ENCODE data around the gene KLK15.

Gene KLK15

DNA sequence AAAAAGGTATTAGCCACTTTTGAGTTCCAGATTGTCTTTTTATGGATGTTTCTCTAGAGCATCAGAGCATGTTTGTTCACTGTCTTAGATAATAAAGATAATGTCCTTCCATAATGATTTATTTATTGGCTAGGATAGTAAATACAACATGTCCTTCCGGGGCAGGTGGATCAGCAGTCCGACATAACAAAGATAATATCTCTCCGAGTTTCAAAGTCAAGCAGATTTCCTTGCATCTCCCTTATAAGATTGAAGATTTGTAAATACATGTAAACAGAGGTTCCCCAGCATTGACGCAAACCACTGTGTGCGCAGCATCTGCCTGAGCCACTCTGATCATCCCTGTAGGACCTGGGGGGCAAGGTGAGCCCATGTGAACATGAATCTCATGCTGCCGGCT is 8.8 kb upstream of the KLK15 start:
- DNase-seq, result no peak

GRCh38 chr19:50839712-50840655 is 6.6 kb upstream of the KLK15 start:
- no peak for DNase-seq

DNA sequence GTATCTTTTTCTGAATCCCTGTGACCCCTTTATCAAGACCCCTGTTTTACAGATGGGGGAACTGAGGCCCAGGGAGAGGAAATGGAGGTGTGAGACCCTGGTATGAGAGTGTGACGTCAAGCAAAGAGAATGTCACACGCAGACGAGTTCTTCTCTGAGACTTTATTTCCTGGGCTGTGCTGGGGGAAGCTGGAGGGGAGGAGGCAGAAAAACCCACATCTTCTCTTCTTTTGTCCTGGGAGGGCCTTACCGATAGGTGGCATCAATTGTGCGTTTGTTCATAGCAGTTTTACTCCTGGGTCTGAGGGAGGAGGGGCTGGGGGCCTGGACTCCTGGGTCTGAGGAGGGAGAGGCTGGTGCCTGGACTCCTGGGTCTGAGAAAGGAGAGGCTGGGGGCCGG is 4.9 kb upstream of the KLK15 start:
- DNase-seq, result no peak

DNA sequence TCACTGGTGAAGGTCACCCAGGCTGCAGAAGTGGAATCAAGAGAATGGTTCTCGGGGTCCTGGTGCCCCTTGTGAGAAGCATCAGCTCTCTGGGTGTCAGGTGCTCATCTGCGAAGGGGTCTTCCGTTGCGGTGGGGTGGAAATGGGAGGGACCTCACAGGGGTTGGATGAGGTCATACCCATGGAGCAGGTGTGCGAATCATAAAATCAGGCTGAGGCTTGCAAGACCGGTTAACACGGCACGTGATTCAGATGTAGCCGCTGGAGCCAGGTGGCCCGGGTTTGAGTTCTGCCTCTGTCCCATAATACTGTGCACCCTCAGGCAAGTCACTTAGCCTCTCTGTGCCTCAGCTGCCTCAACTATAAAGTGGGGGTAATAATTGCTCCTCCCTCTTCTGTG is 3.9 kb upstream of the KLK15 start:
- no peak for DNase-seq

- no peak for DNase-seq
Measured at GRCh38 chr19:50836543-50837195, 3.3 kb upstream of the KLK15 start.

DNA sequence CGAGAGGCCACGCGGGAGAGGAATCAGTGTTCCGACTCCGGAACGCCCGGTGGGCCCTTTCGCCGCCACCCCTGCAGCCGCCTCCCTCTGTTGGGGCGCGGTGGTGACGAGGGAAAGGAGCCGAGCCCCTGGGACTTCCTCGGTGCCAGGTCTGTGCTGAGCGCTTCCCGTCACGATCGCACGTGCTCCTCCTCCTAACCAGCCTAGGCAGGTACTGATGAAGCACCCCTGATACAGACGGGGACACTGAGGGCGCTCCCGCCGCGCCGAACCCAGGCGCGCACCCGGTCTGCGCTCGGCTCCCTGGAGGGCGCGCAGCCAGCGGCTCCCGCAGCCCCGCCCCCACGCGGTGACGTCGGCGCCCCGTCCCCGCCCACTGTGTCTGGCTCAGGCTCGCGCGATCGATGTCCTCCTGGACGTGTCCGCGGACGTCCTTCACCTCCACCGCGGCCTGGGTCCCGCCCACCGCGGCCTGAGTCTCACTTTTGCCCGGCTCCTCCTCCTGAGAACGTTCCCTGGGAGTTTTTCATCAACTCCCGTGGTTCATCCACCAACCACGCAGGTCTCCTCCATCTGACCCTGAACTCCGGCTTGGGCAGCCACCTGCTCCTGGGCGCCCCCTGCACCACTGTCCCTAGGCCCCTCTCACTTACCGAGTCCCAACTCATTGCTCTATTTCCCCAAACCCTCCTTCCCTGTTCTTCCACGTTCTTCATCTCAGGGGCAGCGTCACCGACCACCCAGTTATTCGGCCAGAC is 2.6 kb upstream of the KLK15 start:
- DNase-seq, result no peak

DNA sequence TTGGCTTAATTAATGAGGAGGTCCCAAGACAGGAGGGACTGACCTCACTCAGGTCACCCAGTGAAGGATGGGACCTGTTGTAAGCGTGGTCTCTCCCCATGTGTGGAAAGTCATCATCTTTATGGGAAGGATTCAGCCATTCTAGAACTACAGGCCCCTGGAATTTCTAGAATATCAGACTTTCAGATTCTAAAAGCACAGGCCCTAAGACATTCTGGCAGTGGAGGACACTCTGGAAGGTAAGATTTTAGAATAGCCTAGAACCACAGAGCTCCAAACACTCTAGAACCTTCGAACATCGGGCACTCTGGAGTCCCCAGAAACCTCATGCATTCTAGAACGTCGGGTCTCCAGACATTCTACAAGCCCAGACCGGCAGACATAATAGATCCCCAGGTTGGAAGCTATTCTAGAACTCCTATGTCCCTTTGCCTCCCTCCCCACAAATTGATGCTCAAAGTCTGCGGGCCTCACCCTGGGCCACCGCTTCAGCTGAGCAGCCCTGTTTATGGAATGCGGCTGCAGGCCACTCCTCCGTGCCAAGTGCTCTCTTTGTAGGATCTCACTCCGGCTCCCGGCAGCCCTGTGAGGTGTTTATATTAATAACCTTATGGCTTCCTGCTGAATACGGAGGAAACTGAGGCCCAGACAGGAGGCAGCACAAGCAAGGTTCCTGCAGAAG is 1.9 kb upstream of the KLK15 start:
- DNase-seq, result no peak

- DNase-seq, result no peak
Measured at GRCh38 chr19:50833802-50834167, 411 bp upstream of the KLK15 start.

DNA sequence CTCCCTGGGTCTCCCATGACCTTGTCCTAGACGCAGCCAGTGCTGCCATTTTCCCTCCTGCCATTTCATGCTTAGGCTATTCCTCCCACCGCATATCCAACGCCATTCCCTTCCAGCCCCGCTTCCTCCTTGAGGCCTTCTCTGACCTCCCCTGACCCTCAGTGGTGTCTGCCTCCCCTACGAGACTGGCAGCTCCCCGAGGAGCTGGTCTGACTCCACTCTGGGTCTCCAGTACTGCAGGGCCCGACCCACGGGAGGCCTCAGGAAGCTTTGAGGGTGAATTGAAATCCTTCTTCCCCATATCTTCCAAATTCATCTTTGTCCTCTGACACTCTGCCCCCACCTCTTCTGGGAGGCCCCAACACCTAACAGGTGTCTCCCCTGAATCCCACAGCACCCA is 708 bp downstream of the KLK15 start:
- DNase-seq, result no peak

DNA sequence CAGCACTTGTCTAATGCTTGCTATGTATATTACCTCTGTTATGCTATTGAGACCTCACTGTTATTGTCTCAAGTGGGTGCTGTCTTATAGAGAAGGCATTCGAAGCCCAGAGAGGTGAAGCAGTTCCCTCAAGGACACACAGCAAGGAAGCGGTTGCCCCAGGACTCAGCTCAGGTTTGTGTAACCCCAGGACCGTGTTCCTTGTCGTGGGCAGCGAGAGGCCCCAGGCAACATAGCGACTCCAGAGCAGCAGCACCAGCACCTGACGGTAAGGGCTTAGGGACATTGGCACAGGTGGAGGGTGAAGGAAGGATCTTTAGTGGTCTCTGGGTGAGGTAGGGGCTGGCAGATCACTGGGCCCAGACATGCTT is 2.4 kb downstream of the KLK15 start:
- no peak for DNase-seq

- DNase-seq, result no peak
Measured at GRCh38 chr19:50830266-50831025, 2.9 kb downstream of the KLK15 start.

DNA sequence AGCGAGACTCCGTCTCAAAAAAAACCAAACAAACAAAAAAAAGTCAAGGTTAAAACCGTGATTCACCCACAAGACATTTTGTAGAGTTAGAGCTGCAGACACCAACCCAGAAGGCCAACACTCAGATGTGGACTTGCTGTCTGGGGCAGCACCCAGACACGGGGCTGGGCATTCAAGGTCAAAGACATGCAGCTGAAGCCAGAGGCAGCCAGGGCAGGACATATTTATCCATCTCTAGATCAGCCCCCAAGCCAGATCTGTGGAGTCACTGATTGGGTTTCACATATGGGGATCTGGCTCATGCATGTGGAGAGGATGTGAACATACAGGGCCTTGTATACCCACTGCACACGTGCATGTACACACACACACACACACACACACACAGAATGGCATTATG is 3.6 kb downstream of the KLK15 start:
- DNase-seq, result no peak

- DNase-seq, result no peak
Measured at GRCh38 chr19:50827476-50827875, 5.9 kb downstream of the KLK15 start.

GRCh38 chr19:50826492-50827240 is 6.7 kb downstream of the KLK15 start:
- no peak for DNase-seq

DNA sequence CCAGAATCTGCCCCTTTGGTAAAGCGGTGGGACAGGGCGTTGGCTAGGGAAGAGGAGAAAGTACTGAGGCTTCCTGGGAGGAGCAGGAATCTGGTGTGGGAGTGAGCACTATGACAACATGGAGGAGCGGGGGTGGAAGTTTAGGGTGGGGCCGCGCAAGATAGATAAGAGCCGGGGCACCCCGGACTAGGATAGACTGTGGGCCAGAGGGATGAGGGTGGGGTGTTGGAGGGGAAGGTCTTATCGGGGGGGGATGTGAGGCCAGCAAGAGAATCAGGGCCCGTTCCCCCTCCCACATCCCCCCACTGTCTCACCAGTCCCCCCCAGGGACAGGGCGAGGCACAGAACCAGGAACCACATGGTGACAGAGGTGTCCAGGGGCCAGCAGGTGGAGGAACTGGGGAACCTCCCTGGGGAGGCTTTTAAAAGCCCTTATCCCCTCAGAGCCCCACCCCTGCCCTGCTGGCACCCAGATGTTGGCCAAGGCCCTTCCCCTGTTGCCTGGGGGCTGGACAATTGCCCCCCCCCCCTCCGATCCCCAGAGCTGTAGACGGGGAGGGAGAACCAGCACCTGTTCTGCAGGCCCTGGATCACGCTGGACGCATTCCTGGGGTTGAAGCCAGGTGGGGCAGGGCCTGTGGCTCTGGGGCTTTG is 9.9 kb downstream of the KLK15 start, which contains the start of gene KLK1:
Gene KLK1, minus strand, starts transcription at position 399 of the 654 bp plus-strand sequence. Its CDS starts 39 bp downstream, at position 360.
- no peak for DNase-seq

- no peak for DNase-seq
Measured at GRCh38 chr19:50822661-50823208, 10.6 kb downstream of the KLK15 start.

GRCh38 chr19:50821622-50822021 is 11.8 kb downstream of the KLK15 start:
- DNase-seq, result no peak

GRCh38 chr19:50821248-50821612 is 12.1 kb downstream of the KLK15 start:
- no peak for DNase-seq

DNA sequence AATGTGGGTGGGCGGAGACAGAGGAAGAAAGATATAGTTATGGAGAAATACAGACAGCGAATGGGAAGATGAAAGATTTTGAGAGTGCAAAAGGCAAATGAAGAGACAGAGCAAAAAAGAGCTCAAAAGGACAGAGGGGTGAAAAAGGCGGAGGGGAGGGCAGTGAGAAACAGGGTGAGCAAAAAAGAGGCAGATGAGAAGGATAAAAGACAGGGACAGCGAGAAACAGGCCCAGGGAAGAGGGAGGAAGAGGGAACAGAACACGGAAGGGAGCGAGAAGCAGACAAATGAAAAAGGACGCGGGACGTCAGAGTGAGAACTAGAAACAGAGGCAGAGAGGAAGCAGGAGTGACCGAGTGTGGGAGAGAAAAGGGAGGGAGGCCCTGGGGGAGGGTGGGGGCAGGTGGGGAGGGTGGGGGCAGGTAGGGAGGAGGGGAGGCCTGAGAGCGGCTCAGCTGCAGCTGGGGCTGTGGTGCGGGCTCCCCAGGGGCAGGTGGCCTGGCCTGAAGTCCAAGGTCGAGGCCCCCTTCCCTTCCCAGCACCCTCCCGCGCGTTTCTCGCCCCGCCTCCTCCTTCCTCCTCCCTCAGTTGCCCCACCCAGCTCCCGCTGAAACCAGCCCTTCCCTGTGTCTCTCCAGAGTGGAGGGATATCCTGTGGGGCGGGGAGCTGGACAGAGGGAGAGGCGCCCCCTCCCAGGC is 12.7 kb downstream of the KLK15 start:
- DNase-seq, result no peak

DNA sequence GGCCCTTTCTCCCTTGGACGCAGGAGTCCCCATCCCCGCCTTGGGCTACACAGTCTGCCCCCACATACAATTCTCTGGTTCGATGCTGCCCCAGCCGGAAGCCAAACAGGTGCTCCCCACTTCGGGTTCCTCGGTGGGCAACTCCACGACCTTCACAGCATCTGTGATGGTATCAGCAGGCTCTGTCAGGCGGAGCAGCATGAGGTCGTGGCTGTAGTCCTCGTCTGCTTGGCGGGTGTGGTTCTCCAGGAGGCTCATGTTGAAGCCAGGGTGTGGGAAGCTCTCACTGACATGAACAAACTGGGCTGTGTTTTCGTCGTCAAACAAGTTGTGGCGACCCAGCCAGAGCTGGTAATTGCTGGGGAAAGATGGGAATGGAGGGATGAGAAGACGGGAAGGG is 13.3 kb downstream of the KLK15 start:
- no peak for DNase-seq
